GM18870 (cell line): ENCODE results near the gene ANP32E.
"Not testable (repeated sequence)": the region's sequence is repeated elsewhere in the genome, so short reads cannot be mapped to it uniquely, and the experiment has no call there.

ENCODE experiments used
- ATAC-seq: cut with Tn5 transposase; IDR thresholded peaks from one replicate; pipeline ENCODE4 v1.9.1; 2021; ENCODE audit warnings: moderate library complexity; ENCODE audit not compliant: unreplicated experiment

Gene ANP32E

DNA sequence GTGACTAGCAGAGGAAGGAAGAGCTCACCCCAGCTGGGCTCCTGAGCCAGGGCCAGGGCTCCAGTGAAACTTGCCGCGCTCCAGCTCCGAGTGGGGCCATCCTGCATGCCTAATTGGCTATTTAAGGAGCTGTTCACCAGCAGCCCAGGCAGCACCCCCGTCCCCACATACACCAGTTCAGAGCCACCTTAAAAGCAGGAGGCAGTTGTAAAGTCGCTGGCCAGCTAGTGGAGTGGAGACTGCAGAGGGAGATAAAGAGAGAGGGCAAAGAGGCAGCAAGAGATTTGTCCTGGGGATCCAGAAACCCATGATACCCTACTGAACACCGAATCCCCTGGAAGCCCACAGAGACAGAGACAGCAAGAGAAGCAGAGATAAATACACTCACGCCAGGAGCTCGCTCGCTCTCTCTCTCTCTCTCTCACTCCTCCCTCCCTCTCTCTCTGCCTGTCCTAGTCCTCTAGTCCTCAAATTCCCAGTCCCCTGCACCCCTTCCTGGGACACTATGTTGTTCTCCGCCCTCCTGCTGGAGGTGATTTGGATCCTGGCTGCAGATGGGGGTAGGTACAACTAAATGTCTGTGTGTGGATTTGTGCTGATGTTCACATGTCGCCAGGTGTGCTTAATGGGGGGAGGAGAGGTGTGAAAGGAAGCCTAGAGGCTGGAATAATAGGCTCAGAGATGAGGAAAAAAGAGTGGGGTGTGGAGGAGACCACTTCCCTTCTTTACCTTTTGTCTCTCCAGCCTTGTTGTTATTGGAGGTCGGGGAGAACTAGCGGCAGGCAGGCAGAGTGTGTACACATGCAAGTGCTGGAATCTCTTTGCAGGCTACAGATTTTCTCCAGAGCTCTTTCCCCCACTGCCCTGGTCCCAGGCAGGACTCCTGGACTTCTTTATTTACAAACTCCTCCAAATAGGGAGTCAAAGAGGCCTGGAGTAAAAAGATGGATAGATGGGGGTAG is 22.0 kb upstream of the ANP32E start, which contains the start of gene CA14:
TSS of gene CA14 (plus strand) at position 151 of the 962 bp plus-strand sequence. CDS start at position 506, 355 bp downstream.
- no peak for ATAC-seq

- no peak for ATAC-seq
Measured at GRCh38 chr1:150256554-150257341, 20.8 kb upstream of the ANP32E start.

- no peak for ATAC-seq
Measured at GRCh38 chr1:150256198-150256553, 20.3 kb upstream of the ANP32E start.

DNA sequence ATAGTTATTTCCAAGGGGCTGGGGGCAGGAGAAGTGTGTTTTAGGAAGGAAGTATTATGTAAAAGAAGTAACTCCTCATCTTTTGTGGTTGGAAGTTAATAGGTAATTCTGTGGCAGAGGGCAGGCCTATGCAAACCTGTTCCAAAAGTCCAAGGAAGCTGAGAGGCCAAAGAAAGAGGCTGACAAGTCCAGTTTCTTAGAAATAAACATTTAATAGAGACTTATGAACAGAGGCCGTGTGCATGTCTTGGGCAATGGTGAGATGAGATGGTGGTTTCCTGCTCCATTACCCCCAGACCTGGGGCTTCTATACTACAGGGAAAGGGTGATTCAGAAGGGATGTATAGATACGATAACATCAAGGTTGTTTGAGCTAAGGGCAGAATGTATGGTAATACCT is 14.0 kb upstream of the ANP32E start:
- no peak for ATAC-seq

- no peak for ATAC-seq
Measured at GRCh38 chr1:150243003-150243402, 7.1 kb upstream of the ANP32E start.

- ATAC-seq: no peak
Measured at GRCh38 chr1:150237746-150238145, 1.8 kb upstream of the ANP32E start.

DNA sequence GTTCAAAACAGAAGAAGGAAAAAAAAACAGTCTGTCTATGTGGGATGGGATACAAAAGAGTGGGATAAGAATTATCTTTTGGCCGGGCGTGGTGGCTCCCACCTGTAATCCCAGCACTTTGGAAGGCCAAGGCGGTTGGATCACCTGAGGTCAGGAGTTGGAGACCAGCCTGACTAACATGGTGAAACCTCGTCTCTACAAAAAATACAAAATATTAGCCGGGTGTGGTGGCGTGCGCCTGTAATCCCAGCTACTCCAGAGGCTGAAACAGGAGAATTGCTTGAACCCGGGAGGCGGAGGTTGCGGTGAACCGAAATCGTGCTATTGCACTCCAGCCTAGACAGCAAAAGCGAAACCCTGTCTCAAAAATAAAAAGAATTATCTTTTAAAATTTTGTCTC is 1.3 kb upstream of the ANP32E start:
- ATAC-seq: not testable (repeated sequence)

GRCh38 chr1:150236614-150237100 is 745 bp upstream of the ANP32E start:
- ATAC-seq: no peak

DNA sequence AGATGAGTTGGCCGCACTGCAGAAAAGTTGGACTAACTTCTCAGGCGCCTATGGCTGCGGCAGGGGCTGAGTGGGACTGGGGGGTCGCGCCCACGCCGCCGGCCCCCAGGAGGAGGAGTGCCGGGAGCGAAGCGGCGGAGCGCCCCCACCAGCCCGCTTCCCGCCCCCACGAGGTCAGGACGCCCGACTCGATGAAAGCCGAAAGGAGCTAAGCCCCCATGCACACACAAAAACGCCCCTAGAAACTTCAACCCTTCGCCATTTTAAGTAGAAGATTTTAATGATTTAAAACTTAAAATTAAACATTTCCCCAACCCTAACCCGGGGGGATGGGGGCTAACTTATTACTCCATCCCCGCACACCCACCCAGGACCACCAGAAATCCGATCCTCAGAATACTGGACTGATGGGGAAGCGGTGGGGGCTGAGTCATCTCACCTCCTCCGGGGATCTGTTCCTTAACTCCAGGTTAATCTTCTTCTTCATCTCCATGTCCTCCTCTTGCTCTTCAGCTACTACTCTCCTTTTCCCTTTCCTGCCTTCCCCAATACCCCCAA is 539 bp downstream of the ANP32E start:
- no peak for ATAC-seq

GRCh38 chr1:150234566-150235293 is 1.2 kb downstream of the ANP32E start:
- ATAC-seq: peak; percentile 30

- no peak for ATAC-seq
Measured at GRCh38 chr1:150234309-150234565, 1.7 kb downstream of the ANP32E start.

DNA sequence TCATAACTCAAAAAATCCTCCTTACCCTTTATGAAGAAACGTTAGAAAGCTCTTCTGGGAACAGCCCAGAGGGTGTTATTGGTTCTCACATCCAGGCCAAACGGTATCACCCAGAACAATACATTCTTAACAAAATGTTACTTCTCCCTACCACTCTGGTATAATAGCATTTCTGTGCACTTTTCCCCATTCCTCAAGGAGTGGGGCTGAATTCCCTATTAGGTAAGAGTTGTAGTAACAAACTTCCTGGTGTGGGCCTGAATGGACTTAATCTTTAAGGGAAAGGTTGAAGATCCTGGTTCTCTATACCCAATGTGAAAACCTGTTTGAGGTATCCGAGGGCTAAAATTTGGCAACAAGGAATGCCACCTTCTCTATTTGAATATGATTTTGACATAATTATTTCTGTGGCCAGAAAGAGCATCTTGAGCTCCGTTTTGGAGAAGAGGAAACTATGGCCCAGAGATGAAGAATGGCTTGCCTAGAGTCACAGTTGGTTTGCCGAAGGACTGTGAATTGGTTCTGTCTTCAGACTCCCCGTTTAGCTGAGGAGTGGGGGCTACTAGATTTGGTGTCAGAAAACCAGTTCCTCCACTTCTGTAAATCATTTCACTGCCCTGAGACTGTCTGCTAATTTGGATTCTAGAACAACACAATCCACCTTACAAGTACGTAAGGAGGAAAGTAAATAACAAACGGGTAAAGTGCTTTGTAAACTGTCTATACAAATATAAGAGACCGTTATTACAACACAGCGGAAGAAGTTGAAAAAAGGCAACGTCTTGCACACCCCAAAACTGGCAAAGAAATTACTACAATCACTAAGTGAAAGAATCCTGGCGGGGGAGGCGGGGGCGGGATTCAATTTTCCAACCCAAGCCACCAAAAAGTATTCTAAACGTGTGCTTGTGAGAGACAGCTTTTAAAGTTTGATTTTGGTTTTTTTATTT is 2.3 kb downstream of the ANP32E start:
- no peak for ATAC-seq

DNA sequence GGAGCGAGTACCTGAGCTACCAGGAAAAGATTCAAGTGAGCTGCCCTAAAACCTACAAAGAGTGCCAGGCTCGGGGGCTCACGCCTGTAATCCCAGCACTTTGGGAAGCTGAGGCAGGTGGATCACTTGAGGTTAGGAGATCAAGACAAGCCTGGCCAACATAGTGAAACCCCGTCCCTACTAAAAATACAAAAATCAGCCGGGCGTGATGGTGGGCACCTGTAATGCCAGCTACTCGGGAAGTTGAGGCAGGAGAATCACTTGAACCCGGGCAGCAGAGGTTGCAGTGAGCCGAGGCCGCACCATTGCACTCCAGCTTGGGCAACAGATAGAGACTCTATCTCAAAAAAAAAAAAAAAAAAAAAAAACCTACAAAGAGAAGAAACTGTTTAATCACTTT is 3.0 kb downstream of the ANP32E start:
- ATAC-seq: not testable (repeated sequence)

GRCh38 chr1:150228246-150228645 is 7.7 kb downstream of the ANP32E start:
- not testable (repeated sequence) for ATAC-seq

DNA sequence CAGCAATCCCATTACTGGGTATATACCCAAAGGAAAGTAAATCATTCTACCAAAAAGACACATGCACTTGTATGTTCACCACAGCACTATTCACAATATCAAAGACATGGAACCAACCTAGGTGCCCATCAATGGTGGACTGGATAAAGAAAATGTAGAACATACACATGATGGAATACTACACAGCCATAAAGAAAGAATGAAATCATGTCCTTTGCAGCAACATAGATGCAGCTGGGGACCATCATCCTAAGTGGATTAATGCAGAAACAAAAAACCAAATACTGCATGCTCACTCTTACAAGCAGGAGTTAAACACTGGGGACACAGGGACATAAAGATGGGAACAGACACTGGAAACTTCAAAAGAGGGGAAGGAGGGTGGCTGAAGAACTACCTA is 8.7 kb downstream of the ANP32E start:
- ATAC-seq: no peak

DNA sequence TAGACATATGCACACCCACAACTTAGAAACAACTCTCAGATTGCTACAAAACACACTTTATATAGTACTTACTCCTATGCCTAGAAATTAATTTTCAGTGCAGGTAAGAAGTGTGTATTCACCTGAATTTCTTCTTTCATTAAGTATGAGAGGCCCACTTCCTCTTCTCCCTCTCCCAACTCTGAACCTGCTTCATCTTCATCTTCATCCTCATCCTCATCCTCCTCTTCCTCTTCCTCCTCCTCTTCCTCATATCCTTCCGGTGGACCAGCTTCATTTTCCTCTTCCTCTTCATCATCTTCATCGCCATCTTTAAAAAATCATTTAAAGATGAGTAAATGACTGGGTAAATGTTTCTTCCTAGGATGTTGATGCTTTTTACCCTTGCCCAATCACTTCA is 9.4 kb downstream of the ANP32E start:
- ATAC-seq: no peak

GRCh38 chr1:150225546-150225945 is 10.4 kb downstream of the ANP32E start:
- ATAC-seq: no peak

DNA sequence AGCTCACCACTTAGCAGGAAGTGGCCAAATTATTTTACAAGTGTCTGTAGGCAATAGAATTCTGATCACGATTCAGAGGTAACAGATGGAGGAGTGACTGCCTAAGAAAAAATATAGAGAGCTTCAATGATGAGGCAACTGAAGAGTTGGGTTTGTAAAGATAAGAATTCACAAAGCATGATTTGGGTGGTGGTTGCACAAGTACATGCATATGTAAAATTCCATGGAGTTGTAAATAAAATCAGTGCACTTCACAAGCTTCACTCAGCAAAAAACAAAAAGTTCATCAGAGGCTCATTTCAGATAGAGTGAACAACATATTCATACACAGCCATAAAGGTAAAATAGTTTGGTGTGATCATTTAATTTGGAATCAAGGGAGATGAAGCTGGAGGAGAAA is 10.9 kb downstream of the ANP32E start:
- no peak for ATAC-seq

DNA sequence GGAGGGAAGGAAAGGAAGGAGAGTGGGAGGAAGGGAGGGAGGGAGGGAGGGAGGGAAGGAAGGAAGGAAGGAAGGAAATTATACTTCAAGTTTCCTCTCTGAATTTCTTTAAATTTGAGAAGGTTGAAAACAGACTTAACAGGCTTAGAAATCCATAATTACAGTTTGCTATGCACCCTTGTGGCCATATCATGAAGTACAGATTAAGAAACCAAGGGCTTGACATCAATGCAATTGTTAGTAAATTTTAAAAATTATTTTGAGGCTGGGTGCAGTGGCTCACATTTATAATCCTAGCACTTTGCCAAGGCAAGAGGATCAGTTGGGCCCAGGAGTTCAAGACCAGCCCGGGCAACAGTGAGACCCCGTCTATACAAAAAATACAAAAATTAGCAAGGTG is 14.4 kb downstream of the ANP32E start:
- ATAC-seq: no peak

DNA sequence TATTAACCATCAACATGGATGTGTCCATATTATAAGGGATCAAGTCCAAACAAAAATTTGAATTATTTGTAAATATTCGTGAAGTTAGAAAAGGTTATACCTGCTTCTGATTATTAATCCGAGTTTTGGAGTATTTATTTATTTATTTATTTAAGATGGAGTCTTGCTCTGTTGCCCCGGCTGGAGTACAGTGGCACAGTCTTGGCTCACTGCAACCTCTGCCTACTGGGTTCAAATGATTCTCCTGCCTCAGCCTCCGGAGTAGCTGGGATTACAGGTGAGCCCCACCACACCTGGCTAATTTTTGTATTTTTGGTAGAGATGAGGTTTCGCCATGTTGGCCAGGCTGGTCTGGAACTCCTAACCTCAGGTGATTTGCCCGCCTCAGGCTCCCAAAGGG is 20.1 kb downstream of the ANP32E start:
- ATAC-seq: not testable (repeated sequence)
